Trophoblast cell (in vitro differentiated cells and primary cell): ENCODE measurements around the gene NGFR. TPM values are rescaled to one million over a fixed set of nuclear protein-coding genes. Genes with fewer than 3 reads are reported as not detected.

Source experiments
- DNase-seq, 2 donors: peaks; one replicate each; pipeline ENCODE4 v3.0.0-alpha.2; 2016
- H2AFZ ChIP-seq: 2 replicates; pipeline ENCODE4 v1.6.1; 2013; ENCODE audit warnings: low read length, moderate library complexity, mild to moderate bottlenecking; ENCODE audit not compliant: insufficient read depth, poor library complexity
- H2AK5ac ChIP-seq: 2 replicates; pipeline ENCODE4 v1.6.1; 2013; ENCODE audit warnings: mild to moderate bottlenecking, low read length
- H2BK120ac ChIP-seq: 2 replicates; pipeline ENCODE4 v1.6.1; 2013; ENCODE audit warnings: low read length, mild to moderate bottlenecking, moderate library complexity; ENCODE audit not compliant: insufficient read depth, poor library complexity
- H2BK12ac ChIP-seq: 2 replicates; pipeline ENCODE4 v1.6.1; 2013; ENCODE audit warnings: mild to moderate bottlenecking, low read length, moderate library complexity
- H2BK5ac ChIP-seq: 2 replicates; pipeline ENCODE4 v1.6.1; 2013; ENCODE audit warnings: low read length, low read depth, moderate library complexity, mild to moderate bottlenecking; ENCODE audit not compliant: poor library complexity
- H3K14ac ChIP-seq: 2 replicates; pipeline ENCODE4 v1.6.1; 2013; ENCODE audit warnings: mild to moderate bottlenecking, low read length
- H3K18ac ChIP-seq: 2 replicates; pipeline ENCODE4 v1.6.1; 2013; ENCODE audit warnings: mild to moderate bottlenecking, low read length
- H3K23ac ChIP-seq: 2 replicates; pipeline ENCODE4 v1.6.1; 2013; ENCODE audit warnings: low read length
- H3K27ac ChIP-seq: 2 replicates; pipeline ENCODE4 v1.5.1; 2013; ENCODE audit warnings: low read depth, mild to moderate bottlenecking, inconsistent platforms, low read length, moderate library complexity
- H3K27me3 ChIP-seq: 2 replicates; pipeline ENCODE4 v1.6.1; 2013; ENCODE audit warnings: inconsistent platforms, mild to moderate bottlenecking, low read length, moderate library complexity; ENCODE audit not compliant: insufficient read depth
- H3K36me3 ChIP-seq, 2 experiments: 1 replicate in 1 of 2; 2 replicates in 1 of 2; pipeline ENCODE4 v1.6.1; 2013; ENCODE audit warnings: low read length in 2 of 2, mild to moderate bottlenecking in 2 of 2, moderate library complexity in 1 of 2; ENCODE audit not compliant: insufficient read depth in 2 of 2, control insufficient read depth in 1 of 2
- H3K4ac ChIP-seq: 2 replicates; pipeline ENCODE4 v1.6.1; 2013; ENCODE audit warnings: low read depth, mild to moderate bottlenecking, low read length, moderate library complexity
- H3K4me1 ChIP-seq, 2 experiments: 1 replicate in 1 of 2; 2 replicates in 1 of 2; pipeline ENCODE4 v1.6.1; 2013; ENCODE audit warnings: low read length in 2 of 2, mild to moderate bottlenecking in 2 of 2, moderate library complexity in 1 of 2; ENCODE audit not compliant: insufficient read depth in 2 of 2, control insufficient read depth in 1 of 2
- H3K4me2 ChIP-seq: 2 replicates; pipeline ENCODE4 v1.6.1; 2013; ENCODE audit warnings: inconsistent platforms, mild to moderate bottlenecking, low read length, moderate library complexity
- H3K4me3 ChIP-seq: 2 replicates; pipeline ENCODE4 v1.5.1; 2013; ENCODE audit warnings: mild to moderate bottlenecking, low read depth, low read length, inconsistent platforms
- H3K79me1 ChIP-seq: one replicate; pipeline ENCODE4 v1.6.1; 2013; ENCODE audit warnings: low read length
- H3K79me2 ChIP-seq: 2 replicates; pipeline ENCODE4 v1.6.1; 2013; ENCODE audit warnings: low read length, mild to moderate bottlenecking; ENCODE audit not compliant: control insufficient read depth, insufficient read depth, poor library complexity
- H3K9ac ChIP-seq: 2 replicates; pipeline ENCODE4 v1.6.1; 2013; ENCODE audit warnings: mild to moderate bottlenecking, low read length
- H3K9me3 ChIP-seq: 2 replicates; pipeline ENCODE4 v1.6.1; 2013; ENCODE audit warnings: low read depth, mild to moderate bottlenecking, control low read depth, inconsistent platforms, low read length; ENCODE audit not compliant: insufficient read depth
- H4K12ac ChIP-seq: 2 replicates; pipeline ENCODE4 v1.6.1; 2013; ENCODE audit warnings: low read depth, mild to moderate bottlenecking, low read length, moderate library complexity
- H4K8ac ChIP-seq: 2 replicates; pipeline ENCODE4 v1.6.1; 2013; ENCODE audit warnings: low read depth, mild to moderate bottlenecking, low read length, moderate library complexity
- H4K91ac ChIP-seq: one replicate; pipeline ENCODE4 v1.6.1; 2013; ENCODE audit warnings: low read depth, mild to moderate bottlenecking, low read length, moderate library complexity
- WGBS: extraction: QIAGEN DNeasy Blood & Tissue Kit; methylation state at CpG from one replicate; pipeline ENCODE4 v1.1.7; 2013; ENCODE audit warnings: missing lambda C conversion rate; ENCODE audit not compliant: insufficient read length, insufficient coverage; ENCODE audit errors: extremely low coverage; 5-methylcytosine and 5-hydroxymethylcytosine counted together
- polyA plus RNA-seq: library from polyadenylated mRNA; stranded (reverse); fragments of 200-250 nt; gene quantifications from 2 replicates; pipeline ENCODE4 v1.2.3, GENCODE V29; 2013

The NGFR gene, protein sequence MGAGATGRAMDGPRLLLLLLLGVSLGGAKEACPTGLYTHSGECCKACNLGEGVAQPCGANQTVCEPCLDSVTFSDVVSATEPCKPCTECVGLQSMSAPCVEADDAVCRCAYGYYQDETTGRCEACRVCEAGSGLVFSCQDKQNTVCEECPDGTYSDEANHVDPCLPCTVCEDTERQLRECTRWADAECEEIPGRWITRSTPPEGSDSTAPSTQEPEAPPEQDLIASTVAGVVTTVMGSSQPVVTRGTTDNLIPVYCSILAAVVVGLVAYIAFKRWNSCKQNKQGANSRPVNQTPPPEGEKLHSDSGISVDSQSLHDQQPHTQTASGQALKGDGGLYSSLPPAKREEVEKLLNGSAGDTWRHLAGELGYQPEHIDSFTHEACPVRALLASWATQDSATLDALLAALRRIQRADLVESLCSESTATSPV
- 0.17 and 0.18 TPM in 2 replicates for polyA plus RNA-seq

- H3K36me3 ChIP-seq, result no peaks in the 10 kb centered on the region
- no peaks in the 10 kb centered on the region for H3K79me1 ChIP-seq
- H3K4ac ChIP-seq, result no peak within 1 kb of the TSS
- H4K8ac ChIP-seq, result no peak within 1 kb of the TSS
- peak; percentile 21 to 45 for DNase-seq
- no peak within 1 kb of the TSS for H3K23ac ChIP-seq
- no peak within 1 kb of the TSS for H2BK12ac ChIP-seq
- H2BK5ac ChIP-seq, result no peak within 1 kb of the TSS
- H3K18ac ChIP-seq, result no peak within 1 kb of the TSS
- H3K4me1 ChIP-seq, result peaks cover 8 to 11% of the 10 kb centered on the region in 2 experiments
- H3K9me3 ChIP-seq, result no peaks in the 10 kb centered on the region
- H3K27me3 ChIP-seq, result peaks cover 43% of the 10 kb centered on the region
- H4K12ac ChIP-seq, result no peak within 1 kb of the TSS
- H4K91ac ChIP-seq, result no peak within 1 kb of the TSS
- no peak within 1 kb of the TSS for H3K14ac ChIP-seq
- no peak within 1 kb of the TSS for H3K4me3 ChIP-seq
- H2AK5ac ChIP-seq, result no peak within 1 kb of the TSS
- no peak within 1 kb of the TSS for H3K9ac ChIP-seq
- H3K4me2 ChIP-seq, result peak within 1 kb of the TSS; percentile 67
- no peak within 1 kb of the TSS for H2BK120ac ChIP-seq
- no peak within 1 kb of the TSS for H3K27ac ChIP-seq
- H2AFZ ChIP-seq, result peak within 1 kb of the TSS; percentile 5
- WGBS, result no CpG with 5 or more reads among the region's 79 CpGs
- H3K79me2 ChIP-seq, result no peaks in the 10 kb centered on the region
These were observed at the start of gene NGFR for GRCh38 chr17:49494986-49495841. TSS of gene NGFR (plus strand) at chr17:49495293. CDS start at chr17:49495418, 125 bp downstream.

DNA sequence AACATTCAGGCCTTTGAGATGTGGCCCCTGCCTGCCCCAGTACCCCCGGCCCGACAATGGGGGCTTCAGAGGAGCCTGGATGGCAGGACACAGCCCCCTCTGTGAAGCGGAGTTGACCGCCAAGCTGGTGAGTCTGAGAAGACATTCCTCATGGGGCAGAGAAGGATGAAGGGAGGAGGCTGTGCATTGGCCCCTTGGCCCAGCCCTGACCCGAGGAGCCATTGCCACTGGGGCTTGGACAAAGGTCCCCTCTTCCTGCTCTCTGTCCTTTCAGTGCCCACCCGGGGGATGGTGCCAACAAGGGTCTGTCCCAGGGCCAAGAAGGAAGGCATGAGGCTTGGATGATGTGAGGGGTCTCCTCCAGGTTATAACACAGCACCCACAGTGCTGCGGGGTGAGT is 49.5 kb upstream of the NGFR start:
- H3K36me3 ChIP-seq, result no peaks in the 10 kb centered on the region
- no peak overlapping the region for H2AFZ ChIP-seq
- H3K9ac ChIP-seq, result no peak overlapping the region
- no peak overlapping the region for H2BK5ac ChIP-seq
- no peak overlapping the region for H3K23ac ChIP-seq
- H3K27me3 ChIP-seq, result no peaks in the 10 kb centered on the region
- DNase-seq, result no peak
- H3K18ac ChIP-seq, result no peak overlapping the region
- no peak overlapping the region for H4K12ac ChIP-seq
- no CpG with 5 or more reads among the region's 7 CpGs for WGBS
- no peak overlapping the region for H3K4ac ChIP-seq
- no peak overlapping the region for H2AK5ac ChIP-seq
- no peaks in the 10 kb centered on the region for H3K79me2 ChIP-seq
- H3K14ac ChIP-seq, result no peak overlapping the region
- no peaks in the 10 kb centered on the region for H3K79me1 ChIP-seq
- no peak overlapping the region for H3K27ac ChIP-seq
- no peak overlapping the region for H3K4me3 ChIP-seq
- no peak overlapping the region for H4K91ac ChIP-seq
- no peak overlapping the region for H3K4me2 ChIP-seq
- H3K4me1 ChIP-seq, result no peaks in the 10 kb centered on the region
- no peak overlapping the region for H4K8ac ChIP-seq
- H2BK120ac ChIP-seq, result no peak overlapping the region
- H3K9me3 ChIP-seq, result peaks cover 1% of the 10 kb centered on the region
- no peak overlapping the region for H2BK12ac ChIP-seq

DNA sequence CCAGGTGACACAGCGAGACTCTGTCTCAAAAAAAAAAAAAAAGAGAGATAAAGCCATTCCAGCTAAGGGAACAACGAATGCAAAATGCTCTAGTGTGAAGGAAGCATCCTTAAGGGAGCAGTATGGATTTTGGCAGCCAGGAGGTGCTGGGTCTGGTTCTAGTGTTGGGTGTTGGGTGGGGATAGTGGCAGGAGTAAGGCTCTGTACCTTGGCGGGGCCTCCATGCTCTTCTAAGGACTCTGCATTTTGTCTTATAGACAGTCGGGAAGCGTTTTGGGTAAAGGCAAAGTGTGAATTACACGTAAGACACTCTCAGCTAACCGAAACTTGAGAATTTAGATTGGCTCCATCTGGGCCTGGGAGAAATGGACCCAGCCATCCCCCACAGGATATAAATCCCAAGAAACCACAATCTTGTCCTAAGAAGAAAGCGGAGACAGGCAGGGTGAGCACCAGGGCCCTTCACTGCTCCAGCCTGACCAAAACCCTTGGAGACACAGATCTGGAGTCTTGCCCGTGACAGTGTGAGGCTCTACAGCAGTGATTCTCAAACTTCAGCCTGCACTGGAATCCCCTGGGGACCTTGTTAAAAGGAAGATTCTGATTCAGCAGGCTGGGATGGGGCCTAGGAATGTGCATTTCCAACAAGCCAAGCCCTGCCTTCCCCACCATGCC is 47.3 kb upstream of the NGFR start:
- WGBS, result no CpG with 5 or more reads among the region's 9 CpGs
- H3K36me3 ChIP-seq, result no peaks in the 10 kb centered on the region

GRCh38 chr17:49450181-49450580 is 44.9 kb upstream of the NGFR start:
- Histone ChIP-seq H3K4me3 (no peak overlapping the region), H2BK5ac (no peak overlapping the region), H4K91ac (no peak overlapping the region), H2AK5ac (no peak overlapping the region), H3K4me2 (no peak overlapping the region), H2AFZ (no peak overlapping the region), H3K14ac (no peak overlapping the region), H3K9me3 (peaks cover 3% of the 10 kb centered on the region), H3K23ac (no peak overlapping the region), H3K27ac (no peak overlapping the region), H4K12ac (no peak overlapping the region), H3K36me3 (no peaks in the 10 kb centered on the region), H2BK12ac (no peak overlapping the region), H3K18ac (no peak overlapping the region), H3K4me1 (peaks cover 3 to 4% of the 10 kb centered on the region in 2 experiments), H3K9ac (no peak overlapping the region), H3K4ac (no peak overlapping the region), H3K27me3 (no peaks in the 10 kb centered on the region), H3K79me1 (no peaks in the 10 kb centered on the region), H3K79me2 (no peaks in the 10 kb centered on the region), H2BK120ac (no peak overlapping the region), H4K8ac (no peak overlapping the region)
- no peak for DNase-seq
- no CpG with 5 or more reads among the region's 4 CpGs for WGBS

More for the DNA sequence above, 47.3 kb upstream of the NGFR start:
- Histone ChIP-seq H4K91ac (no peak overlapping the region), H3K23ac (no peak overlapping the region), H2BK5ac (no peak overlapping the region), H4K12ac (no peak overlapping the region), H3K4me2 (no peak overlapping the region), H2AFZ (no peak overlapping the region), H3K9me3 (peaks cover 3% of the 10 kb centered on the region), H3K18ac (no peak overlapping the region), H3K79me2 (no peaks in the 10 kb centered on the region), H3K27me3 (no peaks in the 10 kb centered on the region), H3K4ac (no peak overlapping the region), H3K4me3 (no peak overlapping the region), H2AK5ac (no peak overlapping the region), H3K9ac (no peak overlapping the region), H3K14ac (no peak overlapping the region), H3K4me1 (no peaks in the 10 kb centered on the region), H4K8ac (no peak overlapping the region), H3K79me1 (no peaks in the 10 kb centered on the region), H2BK120ac (no peak overlapping the region), H3K27ac (no peak overlapping the region), H2BK12ac (no peak overlapping the region)
- no peak for DNase-seq
